HG03108 (cell line): ENCODE data around the gene RELT.

Experiments used
- ATAC-seq: cut with Tn5 transposase; IDR thresholded peaks from one replicate; pipeline ENCODE4 v1.9.1; 2021; ENCODE audit warnings: moderate library complexity; ENCODE audit not compliant: unreplicated experiment

Gene RELT

GRCh38 chr11:73374151-73374550 lies 2.0 kb upstream of the RELT start:
- no peak for ATAC-seq

- ATAC-seq: no peak
These were observed 404 bp upstream of the RELT start for GRCh38 chr11:73375830-73376159.

GRCh38 chr11:73376803-73377629 lies 817 bp downstream of the RELT start:
- ATAC-seq: peak; percentile 6

GRCh38 chr11:73379189-73379880 lies 3.1 kb downstream of the RELT start:
- no peak for ATAC-seq

GRCh38 chr11:73380331-73380730 lies 4.1 kb downstream of the RELT start:
- ATAC-seq: no peak

GRCh38 chr11:73380897-73381410 lies 4.8 kb downstream of the RELT start:
- ATAC-seq: no peak

- no peak for ATAC-seq
These were observed 5.4 kb downstream of the RELT start for GRCh38 chr11:73381589-73381988.

- no peak for ATAC-seq
These were observed 6.0 kb downstream of the RELT start for GRCh38 chr11:73382183-73382582.

- ATAC-seq: no peak
These were observed 6.5 kb downstream of the RELT start for GRCh38 chr11:73382747-73383146.

- no peak for ATAC-seq
These were observed 7.3 kb downstream of the RELT start for GRCh38 chr11:73383249-73384124.

- ATAC-seq: no peak
These were observed 7.9 kb downstream of the RELT start for GRCh38 chr11:73384125-73384441.

GRCh38 chr11:73384531-73384871 lies 8.3 kb downstream of the RELT start:
- ATAC-seq: no peak

- ATAC-seq: peak; percentile 36
These were observed 8.9 kb downstream of the RELT start for GRCh38 chr11:73384872-73385689.

- ATAC-seq: no peak
These were observed 9.8 kb downstream of the RELT start for GRCh38 chr11:73386016-73386415.

GRCh38 chr11:73386546-73386945 lies 10.3 kb downstream of the RELT start:
- no peak for ATAC-seq

- no peak for ATAC-seq
These were observed 11.5 kb downstream of the RELT start for GRCh38 chr11:73387594-73388264.

- ATAC-seq: no peak
These were observed 12.3 kb downstream of the RELT start for GRCh38 chr11:73388265-73389133.

- no peak for ATAC-seq
These were observed 12.9 kb downstream of the RELT start for GRCh38 chr11:73389134-73389525.

- ATAC-seq: no peak
These were observed 13.7 kb downstream of the RELT start for GRCh38 chr11:73389916-73390315.
